ENCODE results near the gene CDH22. TPM values are rescaled to one million over a fixed set of nuclear protein-coding genes. Genes with fewer than 3 reads are reported as not detected.

CDH22 gene
- total RNA-seq, 3 donors from 2014 or later, result 0.13 to 0.32 (median 0.19) TPM

- intact Hi-C loops (cut with DNase I, micrococcal nuclease), result no loop called here
- Histone ChIP-seq H3K9me3 (no peaks in the 10 kb centered on the region), H3K4me1 (ENCODE audit: low read depth) (no peaks in the 10 kb centered on the region), H3K36me3 (ENCODE audit: low read depth) (no peaks in the 10 kb centered on the region), H3K4me3 (no peak overlapping the region)
- DNase-seq (no peak), ATAC-seq (no peak)
- no peak for TF ChIP-seq CTCF (IDR thresholded peaks at IDR 0.05)
These were observed 14.3 kb upstream of the CDH22 start for GRCh38 chr20:46322641-46323040.

GRCh38 chr20:46317685-46318177, 9.4 kb upstream of the CDH22 start:
- H3K36me3 ChIP-seq (ENCODE audit: low read depth), result no peaks in the 10 kb centered on the region
- DNase-seq (no peak), ATAC-seq (no peak)
- TF ChIP-seq CTCF (IDR thresholded peaks at IDR 0.05), result no peak
- intact Hi-C loops (cut with DNase I, micrococcal nuclease), result no loop called here
- no peaks in the 10 kb centered on the region for H3K4me1 ChIP-seq (ENCODE audit: low read depth)
- H3K9me3 ChIP-seq, result no peaks in the 10 kb centered on the region
- no peak overlapping the region for H3K4me3 ChIP-seq

- Histone ChIP-seq H3K36me3 (ENCODE audit: low read depth) (no peaks in the 10 kb centered on the region), H3K4me3 (no peak overlapping the region), H3K4me1 (ENCODE audit: low read depth) (peaks cover 2% of the 10 kb centered on the region), H3K9me3 (no peaks in the 10 kb centered on the region)
- intact Hi-C loops (cut with DNase I, micrococcal nuclease), result no loop called here
- no peak for DNase-seq
- no peak for TF ChIP-seq CTCF (IDR thresholded peaks at IDR 0.05)
- ATAC-seq, result no peak
These were observed 8.8 kb upstream of the CDH22 start for GRCh38 chr20:46316984-46317684.

- no peaks in the 10 kb centered on the region for H3K9me3 ChIP-seq
- H3K4me1 ChIP-seq (ENCODE audit: low read depth), result peaks cover 2% of the 10 kb centered on the region
- no peaks in the 10 kb centered on the region for H3K36me3 ChIP-seq (ENCODE audit: low read depth)
- ATAC-seq (no peak), DNase-seq (no peak)
- no peak overlapping the region for H3K4me3 ChIP-seq
- no peak for TF ChIP-seq CTCF (IDR thresholded peaks at IDR 0.05)
- intact Hi-C loops (cut with DNase I, micrococcal nuclease), result no loop called here
These were observed 7.0 kb upstream of the CDH22 start for GRCh38 chr20:46315311-46315710.

- no peak for DNase-seq
- Histone ChIP-seq H3K36me3 (ENCODE audit: low read depth) (no peaks in the 10 kb centered on the region), H3K4me3 (no peak overlapping the region), H3K4me1 (ENCODE audit: low read depth) (peaks cover 2% of the 10 kb centered on the region), H3K9me3 (no peaks in the 10 kb centered on the region)
- no peak for ATAC-seq
- TF ChIP-seq CTCF (IDR thresholded peaks at IDR 0.05), result no peak
- intact Hi-C loops (cut with DNase I, micrococcal nuclease), result no loop called here
These were observed 4.9 kb upstream of the CDH22 start for GRCh38 chr20:46312945-46313861.

All from mucosa of descending colon (tissue), 3 donors.